ENCODE measurements around the gene KCNJ3. TPM values are rescaled to one million over a fixed set of nuclear protein-coding genes. Genes with fewer than 3 reads are reported as not detected.

KCNJ3 gene
- total and polyA plus RNA-seq, 2 of the 13 experiments (the other 11 are each of a cell fraction or from before 2014, with no cell fraction given), result not detected

GRCh38 chr2:154795651-154796050 lies 97.2 kb downstream of the KCNJ3 start (continued):
- TF ChIP-seq, protein P1, sequence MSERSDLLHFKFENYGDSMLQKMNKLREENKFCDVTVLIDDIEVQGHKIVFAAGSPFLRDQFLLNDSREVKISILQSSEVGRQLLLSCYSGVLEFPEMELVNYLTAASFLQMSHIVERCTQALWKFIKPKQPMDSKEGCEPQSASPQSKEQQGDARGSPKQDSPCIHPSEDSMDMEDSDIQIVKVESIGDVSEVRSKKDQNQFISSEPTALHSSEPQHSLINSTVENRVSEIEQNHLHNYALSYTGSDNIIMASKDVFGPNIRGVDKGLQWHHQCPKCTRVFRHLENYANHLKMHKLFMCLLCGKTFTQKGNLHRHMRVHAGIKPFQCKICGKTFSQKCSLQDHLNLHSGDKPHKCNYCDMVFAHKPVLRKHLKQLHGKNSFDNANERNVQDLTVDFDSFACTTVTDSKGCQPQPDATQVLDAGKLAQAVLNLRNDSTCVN (CRISPR knock-in tag; IDR thresholded peaks at IDR 0.05; ENCODE audit: borderline replicate concordance), result no peak
- TF ChIP-seq ZC3H4 (CRISPR knock-in tag; IDR thresholded peaks at IDR 0.05; ENCODE audit: borderline replicate concordance), result no peak
- TF ChIP-seq ZFAT (CRISPR knock-in tag; conservative IDR thresholded peaks at IDR 0.05), result no peak

DNA sequence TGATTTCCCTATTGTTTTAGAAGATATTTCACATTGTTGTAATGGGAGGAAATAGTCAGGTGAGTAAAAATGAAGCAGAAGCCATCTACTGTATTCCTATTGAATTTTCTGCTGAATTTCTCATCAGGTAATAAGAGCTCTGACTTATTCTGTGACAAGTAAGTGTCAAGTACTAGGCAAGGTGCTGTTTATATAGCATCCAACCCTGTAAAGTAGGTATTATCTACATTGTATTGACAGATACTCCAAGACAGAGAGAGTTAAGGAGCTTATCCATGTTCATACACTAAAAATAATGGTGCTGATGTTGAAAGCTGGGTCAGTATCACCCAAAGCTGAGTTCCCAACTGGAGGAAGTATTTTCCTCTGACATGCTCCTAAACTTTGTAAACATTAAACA lies 106.0 kb downstream of the KCNJ3 start:
- intact Hi-C loops (cut with micrococcal nuclease; ENCODE audit: unreplicated experiment) (loop anchor here (10.0 kb wide), 1 partner anchor 420 kb away; no protein-coding TSS in a partner anchor), in situ Hi-C loops (cut with HindIII; ENCODE audit: extremely low pct_ligation_motif_present, low pct_unique_long_range_greater_than_20kb) (no loop called here)
- no peaks in the 10 kb centered on the region for H3K9me3 ChIP-seq (ENCODE audit: low read length)
- no peak overlapping the region for H3K4me3 ChIP-seq (replicated peaks in 1 of 3; ENCODE audit: insufficient read depth in 1 of 3, low read depth in 2 of 3, low read length in 3 of 3)
- H3K27ac ChIP-seq (ENCODE audit: extremely low read length, insufficient read depth, low read length), result no peak overlapping the region
- H2AFZ ChIP-seq (ENCODE audit: low read length), result no peak overlapping the region
- ChIA-PET POLR2A (no interaction called here), CTCF (ENCODE audit: low intra/inter-chr PET ratio, low total read pairs) (no interaction called here)
- no peak overlapping the region for H3K4me2 ChIP-seq (ENCODE audit: low read depth, low read length)
- FAIRE-seq (no peak), ATAC-seq (no peak), DNase-seq (ENCODE audit: low spot score) (no peak)
- no peaks in the 10 kb centered on the region for H3K27me3 ChIP-seq (ENCODE audit: control insufficient read depth in 1 of 2, insufficient read depth in 2 of 2, low read length in 2 of 2)
- no TSS peak for BruUV-seq (replicated peaks)
- H3K79me2 ChIP-seq (ENCODE audit: insufficient read depth, low read length), result no peaks in the 10 kb centered on the region
- no peak for TF ChIP-seq ZNF10 (CRISPR knock-in tag; IDR thresholded peaks at IDR 0.05; ENCODE audit: borderline replicate concordance, low read depth)
- TF ChIP-seq RXRA (CRISPR knock-in tag; IDR thresholded peaks at IDR 0.05), result no peak
- no peak for TF ChIP-seq ZNF280D (CRISPR knock-in tag; IDR thresholded peaks at IDR 0.05)
- TF ChIP-seq ZFP41 (CRISPR knock-in tag; IDR thresholded peaks at IDR 0.05; ENCODE audit: borderline replicate concordance), result no peak
- TF ChIP-seq HNF1B (CRISPR knock-in tag; IDR thresholded peaks at IDR 0.05), result no peak
- no peak for TF ChIP-seq RELA (CRISPR knock-in tag; IDR thresholded peaks at IDR 0.05)
- no peak for TF ChIP-seq ZNF7 (CRISPR knock-in tag; IDR thresholded peaks at IDR 0.05)
- no peaks in the 10 kb centered on the region for H4K20me1 ChIP-seq (ENCODE audit: insufficient read depth, low read length)
- no peak overlapping the region for H3K9ac ChIP-seq (ENCODE audit: insufficient read depth, low read depth, low read length)
- no peaks in the 10 kb centered on the region for H3K4me1 ChIP-seq (ENCODE audit: insufficient read depth, low read length)
- H3K36me3 ChIP-seq (replicated peaks in 1 of 2; ENCODE audit: control insufficient read depth in 1 of 2, insufficient read depth in 2 of 2, low read length in 2 of 2), result no peaks in the 10 kb centered on the region
